Measurements from ENCODE around the gene MARCHF4. TPM values are rescaled to one million over a fixed set of nuclear protein-coding genes. Genes with fewer than 3 reads are reported as not detected.

The MARCHF4 gene
- total and polyA plus RNA-seq, 9 of the 15 experiments (the other 6 are each of a cell fraction or from before 2014, with no cell fraction given), result 0.05 TPM; not detected in 8

GRCh38 chr2:216412022-216412999 lies 40.0 kb upstream of the MARCHF4 start, which contains the start of gene SMARCAL1 (continued):
- peak; percentile 79; the same call in 1 of the 2 replicates for TF ChIP-seq ZNF589 (CRISPR knock-in tag; IDR thresholded peaks at IDR 0.05; ENCODE audit: low read depth)
- no peak for TF ChIP-seq POLR3A (IDR thresholded peaks at IDR 0.05; ENCODE audit: borderline replicate concordance, extremely low read depth, insufficient read depth, insufficient read length)
- TF ChIP-seq ELF1 (tag; IDR thresholded peaks at IDR 0.05), result peak; percentile 53
- TF ChIP-seq CREB3L1 (IDR thresholded peaks at IDR 0.05; ENCODE audit: borderline replicate concordance, low read depth), result peak; percentile 95
- TF ChIP-seq ZBTB1 (CRISPR knock-in tag; IDR thresholded peaks at IDR 0.05; ENCODE audit: borderline replicate concordance, low read depth), result no peak; the same call in 1 of the 2 replicates
- TF ChIP-seq BDP1 (IDR thresholded peaks at IDR 0.05; ENCODE audit: insufficient read depth, insufficient read length), result no peak
- TF ChIP-seq GTF3C2 (IDR thresholded peaks at IDR 0.05; ENCODE audit: borderline replicate concordance, extremely low read depth, insufficient read length), result no peak
- TF ChIP-seq ZFP91 (CRISPR knock-in tag; IDR thresholded peaks at IDR 0.05), result no peak
- TF ChIP-seq ZBTB12 (CRISPR knock-in tag; IDR thresholded peaks at IDR 0.05), result peak; percentile 70
- TF ChIP-seq THRAP3 (IDR thresholded peaks at IDR 0.05; ENCODE audit: borderline replicate concordance), result no peak
- TF ChIP-seq YY1 (IDR thresholded peaks at IDR 0.05; ENCODE audit: borderline replicate concordance in 1 of 3, control insufficient read depth in 1 of 3, extremely low read depth in 1 of 3, insufficient read depth in 3 of 3, insufficient read length in 1 of 3, insufficient replicate concordance in 2 of 3, low read depth in 1 of 3, low read length in 2 of 3), result peak in 2 of 3 experiments; percentile 40
- TF ChIP-seq MTA3 (IDR thresholded peaks at IDR 0.05; ENCODE audit: borderline replicate concordance), result no peak
- no peak for TF ChIP-seq ZNF280A (IDR thresholded peaks at IDR 0.05; ENCODE audit: low read depth, partially characterized antibody)
- TF ChIP-seq KLF1 (tag; IDR thresholded peaks at IDR 0.05), result peak; percentile 80
- no peak for TF ChIP-seq ZNF140 (CRISPR knock-in tag; IDR thresholded peaks at IDR 0.05)

Measured in K562 (cell line).